H1 (cell line): Measurements from ENCODE around the gene PPP2R1A.

Experiments used
- JUN ChIP-seq: IDR thresholded peaks from 2 replicates; pipeline ENCODE4 v1.6.1; 2011; ENCODE audit warnings: low read depth, mild to moderate bottlenecking, improper control_type of control experiment, low read length
- TAF1 ChIP-seq: IDR thresholded peaks from 2 replicates; pipeline ENCODE4 v1.6.1; 2011; ENCODE audit warnings: mild to moderate bottlenecking, low read depth, low read length
- TF ChIP-seq, protein P1 (sequence below), 3 experiments: IDR thresholded peaks; 1 replicate in 2 of 3; 2 replicates in 1 of 3; pipeline versions ENCODE4 v1.5.1 to v1.6.1; 2011; ENCODE audit warnings: low read length in 3 of 3, mild to moderate bottlenecking in 3 of 3, inconsistent platforms in 2 of 3, low read depth in 1 of 3, moderate library complexity in 1 of 3; ENCODE audit not compliant: insufficient read depth in 1 of 3; ENCODE audit errors: control extremely low read depth in 1 of 3

DNA sequence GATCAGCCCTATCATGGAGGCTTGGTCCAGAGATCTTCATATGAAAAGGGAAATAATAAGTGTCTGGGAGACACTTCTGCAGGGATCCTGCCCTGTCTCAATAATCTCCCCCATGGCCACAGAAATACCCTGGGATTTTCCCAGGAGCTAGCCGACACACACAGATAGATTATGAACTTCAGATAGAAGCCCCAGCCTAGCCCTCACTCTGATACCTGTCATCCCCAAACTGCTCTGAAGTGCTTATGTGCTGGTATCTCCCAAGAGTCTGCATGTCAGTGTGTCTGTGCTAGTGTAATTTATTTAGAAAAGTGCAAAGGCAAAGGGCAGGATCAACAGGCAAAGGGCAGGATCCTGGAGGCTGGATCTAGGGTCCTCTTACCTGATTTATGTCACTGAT is 40.8 kb downstream of the PPP2R1A start:
- TF ChIP-seq TAF1 (no peak), JUN (no peak)
- TF ChIP-seq, protein P1, sequence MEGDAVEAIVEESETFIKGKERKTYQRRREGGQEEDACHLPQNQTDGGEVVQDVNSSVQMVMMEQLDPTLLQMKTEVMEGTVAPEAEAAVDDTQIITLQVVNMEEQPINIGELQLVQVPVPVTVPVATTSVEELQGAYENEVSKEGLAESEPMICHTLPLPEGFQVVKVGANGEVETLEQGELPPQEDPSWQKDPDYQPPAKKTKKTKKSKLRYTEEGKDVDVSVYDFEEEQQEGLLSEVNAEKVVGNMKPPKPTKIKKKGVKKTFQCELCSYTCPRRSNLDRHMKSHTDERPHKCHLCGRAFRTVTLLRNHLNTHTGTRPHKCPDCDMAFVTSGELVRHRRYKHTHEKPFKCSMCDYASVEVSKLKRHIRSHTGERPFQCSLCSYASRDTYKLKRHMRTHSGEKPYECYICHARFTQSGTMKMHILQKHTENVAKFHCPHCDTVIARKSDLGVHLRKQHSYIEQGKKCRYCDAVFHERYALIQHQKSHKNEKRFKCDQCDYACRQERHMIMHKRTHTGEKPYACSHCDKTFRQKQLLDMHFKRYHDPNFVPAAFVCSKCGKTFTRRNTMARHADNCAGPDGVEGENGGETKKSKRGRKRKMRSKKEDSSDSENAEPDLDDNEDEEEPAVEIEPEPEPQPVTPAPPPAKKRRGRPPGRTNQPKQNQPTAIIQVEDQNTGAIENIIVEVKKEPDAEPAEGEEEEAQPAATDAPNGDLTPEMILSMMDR (IDR thresholded peaks at IDR 0.05; ENCODE audit: control extremely low read depth in 1 of 3, insufficient read depth in 1 of 3, low read depth in 1 of 3, low read length in 3 of 3): no peak
